OCI-LY1 (cell line): ENCODE data around the gene TNFRSF12A.

Experiments
- H2AFZ ChIP-seq: fragments of 200-600 bp; sonication (generic), shearing (Covaris generic); 2 replicates; pipeline ENCODE4 v1.6.0; 2014; ENCODE audit warnings: antibody characterized with exemption, mild to moderate bottlenecking, low read length
- H3F3A ChIP-seq: fragments of 200-600 bp; sonication (generic), shearing (Covaris generic); 2 replicates; pipeline ENCODE4 v1.6.0; 2014; ENCODE audit warnings: mild to moderate bottlenecking, antibody characterized with exemption, low read length, moderate library complexity; ENCODE audit not compliant: insufficient read depth
- H3K27ac ChIP-seq: fragments of 200-600 bp; sonication (generic); 2 replicates; pipeline ENCODE4 v1.5.1; 2014; ENCODE audit warnings: low read length, mixed run types, mild to moderate bottlenecking, low read depth; ENCODE audit not compliant: poor library complexity, severe bottlenecking
- H3K27me3 ChIP-seq: fragments of 200-600 bp; sonication (generic); 2 replicates; pipeline ENCODE4 v1.6.0; 2014; ENCODE audit warnings: antibody characterized with exemption, mild to moderate bottlenecking, low read length, moderate library complexity; ENCODE audit not compliant: insufficient read depth
- H3K36me3 ChIP-seq: fragments of 200-600 bp; sonication (generic); 2 replicates; pipeline ENCODE4 v1.6.1; 2014; ENCODE audit warnings: mild to moderate bottlenecking, antibody characterized with exemption, low read length, moderate library complexity, mixed read lengths; ENCODE audit not compliant: insufficient read depth
- H3K4me1 ChIP-seq: fragments of 200-600 bp; sonication (generic); 2 replicates; pipeline ENCODE4 v1.5.1; 2014; ENCODE audit warnings: mild to moderate bottlenecking, low read length, moderate library complexity; ENCODE audit not compliant: insufficient read depth, severe bottlenecking
- H3K4me2 ChIP-seq: fragments of 200-600 bp; sonication (generic), shearing (Covaris generic); 2 replicates; pipeline ENCODE4 v1.6.1; 2014; ENCODE audit warnings: low read length
- H3K4me3 ChIP-seq: fragments of 200-600 bp; sonication (generic); 2 replicates; pipeline ENCODE4 v1.5.1; 2014; ENCODE audit warnings: low read length, low read depth, mild to moderate bottlenecking, mixed read lengths; ENCODE audit not compliant: poor library complexity, severe bottlenecking
- H3K79me2 ChIP-seq: fragments of 200-600 bp; shearing (Covaris generic); 2 replicates; pipeline ENCODE4 v1.6.1; 2016; ENCODE audit warnings: mixed run types, low read length, mixed read lengths; ENCODE audit not compliant: insufficient read depth
- H3K9ac ChIP-seq: fragments of 200-600 bp; sonication (generic), shearing (Covaris generic); 2 replicates; pipeline ENCODE4 v1.6.1; 2014; ENCODE audit warnings: mild to moderate bottlenecking, low read length, mixed read lengths
- H3K9me2 ChIP-seq: fragments of 200-600 bp; sonication (generic), shearing (Covaris generic); 2 replicates; pipeline ENCODE4 v1.6.1; 2014; ENCODE audit warnings: low read depth, mild to moderate bottlenecking, low read length, mixed read lengths
- H3K9me3 ChIP-seq: fragments of 200-600 bp; shearing (Covaris generic); 2 replicates; pipeline ENCODE4 v1.6.1; 2014; ENCODE audit warnings: low read length, mixed read lengths
- H4K20me1 ChIP-seq: fragments of 200-600 bp; sonication (generic), shearing (Covaris generic); 2 replicates; pipeline ENCODE4 v1.6.0; 2016; ENCODE audit warnings: mild to moderate bottlenecking, low read length; ENCODE audit not compliant: insufficient read depth
- CTCF ChIP-seq: fragments of 200-600 bp; sonication (generic), shearing (Covaris generic); IDR thresholded peaks from 2 replicates; pipeline ENCODE4 v1.5.1; 2017; ENCODE audit warnings: mild to moderate bottlenecking, antibody characterized with exemption, low read length, moderate library complexity, mixed read lengths
- EZH2 ChIP-seq: fragments of 200-600 bp; sonication (generic), shearing (Covaris generic); IDR thresholded peaks from 2 replicates; pipeline ENCODE4 v1.8.0; 2017; ENCODE audit warnings: borderline replicate concordance, mixed run types, mild to moderate bottlenecking, antibody characterized with exemption, low read length, moderate library complexity, mixed read lengths

The TNFRSF12A gene

GRCh38 chr16:3035289-3035971 lies 15.3 kb downstream of the TNFRSF12A start:
- no peak for TF ChIP-seq EZH2
- Histone ChIP-seq H3K27ac (no peak overlapping the region), H3K9me2 (no peaks in the 10 kb centered on the region), H2AFZ (no peak overlapping the region), H3K9ac (no peak overlapping the region), H3K27me3 (peaks cover 17% of the 10 kb centered on the region), H3F3A (no peaks in the 10 kb centered on the region), H3K4me3 (no peak overlapping the region), H3K4me1 (no peaks in the 10 kb centered on the region), H3K4me2 (no peak overlapping the region), H3K36me3 (no peaks in the 10 kb centered on the region), H3K9me3 (no peaks in the 10 kb centered on the region), H4K20me1 (no peaks in the 10 kb centered on the region), H3K79me2 (no peaks in the 10 kb centered on the region)

- H3K9me2 ChIP-seq, result no peaks in the 10 kb centered on the region
- no peaks in the 10 kb centered on the region for H4K20me1 ChIP-seq
- no peaks in the 10 kb centered on the region for H3K36me3 ChIP-seq
- TF ChIP-seq EZH2, result no peak
- TF ChIP-seq CTCF, result no peak
- no peak overlapping the region for H3K27ac ChIP-seq
- H3K79me2 ChIP-seq, result no peaks in the 10 kb centered on the region
- H3K9me3 ChIP-seq, result no peaks in the 10 kb centered on the region
- no peaks in the 10 kb centered on the region for H3K4me1 ChIP-seq
- H3F3A ChIP-seq, result no peaks in the 10 kb centered on the region
- no peak overlapping the region for H3K9ac ChIP-seq
- H3K4me3 ChIP-seq, result no peak overlapping the region
- no peak overlapping the region for H2AFZ ChIP-seq
- H3K4me2 ChIP-seq, result no peak overlapping the region
- H3K27me3 ChIP-seq, result peaks cover 19% of the 10 kb centered on the region
Measured at GRCh38 chr16:3035972-3036725, 16.0 kb downstream of the TNFRSF12A start.

- Histone ChIP-seq H3K36me3 (no peaks in the 10 kb centered on the region), H3K4me3 (no peak within 1 kb of the TSS), H3K9ac (no peak within 1 kb of the TSS), H3K9me3 (no peaks in the 10 kb centered on the region), H3K4me2 (no peak within 1 kb of the TSS), H2AFZ (no peak within 1 kb of the TSS), H3K4me1 (no peaks in the 10 kb centered on the region), H3K27ac (no peak within 1 kb of the TSS), H3F3A (no peaks in the 10 kb centered on the region), H3K79me2 (no peaks in the 10 kb centered on the region), H3K27me3 (peaks cover 19% of the 10 kb centered on the region), H4K20me1 (no peaks in the 10 kb centered on the region), H3K9me2 (no peaks in the 10 kb centered on the region)
- TF ChIP-seq CTCF (no peak), EZH2 (no peak)
Measured at GRCh38 chr16:3036726-3037315, 16.7 kb downstream of the TNFRSF12A start, which contains the start of gene BICDL2. BICDL2 (minus strand) TSS chr16:3036944; CDS start chr16:3035496, 1,448 bp downstream.
